Hematopoietic multipotent progenitor cell treated with erythropoietin and hydrocortisone succinate and interleukin-3 and kit ligand, for 17 days (in vitro differentiated cells): Measurements from ENCODE around the gene COL1A1.

Experiments
- DNase-seq: peaks from one replicate; pipeline ENCODE4 v3.0.0-alpha.2; 2015; ENCODE audit warnings: low spot score

COL1A1 gene

DNA sequence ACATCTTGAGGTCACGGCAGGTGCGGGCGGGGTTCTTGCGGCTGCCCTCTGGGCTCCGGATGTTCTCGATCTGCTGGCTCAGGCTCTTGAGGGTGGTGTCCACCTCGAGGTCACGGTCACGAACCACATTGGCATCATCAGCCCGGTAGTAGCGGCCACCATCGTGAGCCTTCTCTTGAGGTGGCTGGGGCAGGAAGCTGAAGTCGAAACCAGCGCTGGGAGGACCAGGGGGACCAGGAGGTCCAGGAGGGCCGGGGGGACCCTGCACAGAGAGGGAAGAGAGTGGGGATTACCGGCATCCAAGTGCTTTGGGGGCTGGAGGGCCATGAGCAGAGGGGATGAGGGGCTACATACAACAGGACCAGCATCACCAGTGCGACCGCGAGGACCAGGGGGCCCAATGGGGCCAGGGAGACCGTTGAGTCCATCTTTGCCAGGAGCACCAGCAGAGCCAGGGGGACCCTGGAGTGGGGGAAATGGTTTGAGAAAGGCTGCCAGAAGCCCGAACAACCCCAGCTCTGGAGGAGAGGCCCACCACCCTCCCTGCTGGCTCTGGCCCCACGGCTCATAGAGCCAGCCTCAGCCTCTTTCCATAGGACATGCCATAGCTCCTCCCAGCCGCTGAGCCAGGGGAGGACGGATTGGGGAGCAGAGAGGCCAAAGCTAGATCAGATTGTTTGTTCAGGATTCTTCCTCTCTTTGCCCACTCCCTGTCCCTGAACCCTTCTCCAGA is 14.6 kb downstream of the COL1A1 start:
- DNase-seq: no peak

DNA sequence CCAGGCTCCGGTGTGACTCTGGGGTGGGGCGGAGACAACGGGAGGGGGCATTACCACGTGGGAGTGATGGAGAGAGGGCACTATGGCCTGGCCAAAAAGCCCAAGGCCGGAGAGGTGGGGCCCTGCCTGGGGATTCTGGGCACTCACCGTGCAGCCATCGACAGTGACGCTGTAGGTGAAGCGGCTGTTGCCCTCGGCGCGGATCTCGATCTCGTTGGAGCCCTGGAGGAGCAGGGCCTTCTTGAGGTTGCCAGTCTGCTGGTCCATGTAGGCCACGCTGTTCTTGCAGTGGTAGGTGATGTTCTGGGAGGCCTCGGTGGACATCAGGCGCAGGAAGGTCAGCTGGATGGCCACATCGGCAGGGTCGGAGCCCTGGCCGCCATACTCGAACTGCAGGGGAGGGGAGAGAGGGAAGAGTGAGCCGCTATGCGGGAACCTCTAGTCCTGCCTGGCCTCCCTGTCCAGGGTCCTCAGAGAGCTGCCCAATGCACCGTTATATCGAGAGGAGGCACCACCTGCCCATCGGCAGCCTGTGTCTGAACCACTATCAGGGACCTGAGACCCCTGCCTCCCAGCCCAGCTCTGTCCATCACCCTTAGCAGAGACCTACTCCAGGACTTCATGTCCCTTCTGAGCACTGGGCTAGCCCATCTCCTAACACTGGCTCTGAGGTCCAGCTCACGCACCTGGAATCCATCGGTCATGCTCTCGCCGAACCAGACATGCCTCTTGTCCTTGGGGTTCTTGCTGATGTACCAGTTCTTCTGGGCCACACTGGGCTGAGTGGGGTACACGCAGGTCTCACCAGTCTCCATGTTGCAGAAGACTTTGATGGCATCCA is 15.6 kb downstream of the COL1A1 start:
- no peak for DNase-seq

DNA sequence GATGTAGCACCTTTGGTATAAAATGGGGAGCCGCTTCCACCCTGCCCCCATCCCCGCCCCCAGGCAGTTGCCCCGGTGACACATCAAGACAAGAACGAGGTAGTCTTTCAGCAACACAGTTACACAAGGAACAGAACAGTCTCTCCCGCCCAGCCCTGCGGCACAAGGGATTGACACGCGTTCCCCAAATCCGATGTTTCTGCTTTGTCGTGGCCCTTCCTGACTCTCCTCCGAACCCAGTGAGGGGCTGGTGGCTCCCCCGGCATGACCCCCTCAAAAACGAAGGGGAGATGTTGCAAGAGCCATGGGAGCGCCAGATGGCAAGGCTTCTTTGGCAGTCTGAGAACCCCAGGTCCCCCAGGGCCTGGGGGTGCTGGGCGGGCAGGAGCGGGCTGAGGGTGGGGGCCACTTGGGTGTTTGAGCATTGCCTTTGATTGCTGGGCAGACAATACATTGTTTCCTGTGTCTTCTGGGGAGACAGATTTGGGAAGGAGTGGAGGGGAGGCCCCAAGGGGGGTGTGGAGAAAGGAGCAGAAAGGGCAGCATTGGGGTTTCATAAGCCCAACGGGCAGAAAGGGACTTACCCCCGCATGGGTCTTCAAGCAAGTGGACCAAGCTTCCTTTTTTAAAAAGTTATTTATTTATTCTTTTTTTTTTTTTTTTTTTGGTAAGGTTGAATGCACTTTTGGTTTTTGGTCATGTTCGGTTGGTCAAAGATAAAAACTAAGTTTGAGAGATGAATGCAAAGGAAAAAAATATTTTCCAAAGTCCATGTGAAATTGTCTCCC is 16.6 kb downstream of the COL1A1 start:
- DNase-seq: no peak

DNA sequence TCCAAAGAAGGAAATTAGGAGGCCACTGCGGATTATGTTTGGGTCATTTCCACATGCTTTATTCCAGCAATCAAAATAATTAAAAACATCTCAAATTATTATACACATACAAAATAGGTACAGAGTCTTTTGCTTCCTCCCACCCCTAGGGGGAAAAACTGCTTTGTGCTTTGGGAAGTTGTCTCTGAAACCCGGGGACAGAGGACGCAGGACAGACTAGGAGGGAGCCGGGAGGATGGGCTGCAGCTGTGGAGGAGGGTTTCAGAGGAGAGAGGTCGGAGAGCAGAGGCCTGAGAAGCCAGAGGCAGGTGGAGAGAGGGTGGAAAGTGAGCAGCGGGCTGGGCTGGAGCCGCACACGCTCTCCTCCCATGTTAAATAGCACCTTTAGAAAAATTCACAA is 17.4 kb downstream of the COL1A1 start:
- DNase-seq: no peak

DNA sequence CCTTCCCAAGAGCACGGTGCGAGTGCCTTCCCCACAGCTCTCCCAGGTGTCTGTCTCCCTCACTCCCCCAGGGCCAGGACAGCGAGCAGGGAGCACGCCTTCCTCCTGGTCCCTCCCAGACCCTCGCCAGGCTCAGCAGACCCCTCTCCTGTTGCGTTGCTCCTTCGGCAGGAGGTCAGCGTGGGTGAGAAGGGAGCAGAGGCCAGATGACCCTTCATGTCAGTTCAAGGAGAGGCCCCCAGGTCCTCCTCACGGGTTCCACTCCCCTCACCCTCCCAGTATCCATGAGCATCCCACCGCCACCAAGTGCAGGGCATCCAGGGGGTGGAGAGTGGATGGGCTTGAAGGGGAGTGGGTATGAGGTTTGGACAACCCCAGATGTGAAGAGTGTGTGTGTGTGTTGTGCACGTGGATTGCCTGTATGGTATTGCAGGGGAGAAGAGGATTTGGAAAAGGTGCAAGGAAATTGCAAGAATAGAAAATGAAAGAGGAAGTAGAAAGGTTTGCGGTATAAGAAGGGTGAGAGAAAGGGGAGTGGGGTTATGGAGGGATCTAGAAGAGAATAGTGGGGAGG is 17.9 kb downstream of the COL1A1 start:
- no peak for DNase-seq

DNA sequence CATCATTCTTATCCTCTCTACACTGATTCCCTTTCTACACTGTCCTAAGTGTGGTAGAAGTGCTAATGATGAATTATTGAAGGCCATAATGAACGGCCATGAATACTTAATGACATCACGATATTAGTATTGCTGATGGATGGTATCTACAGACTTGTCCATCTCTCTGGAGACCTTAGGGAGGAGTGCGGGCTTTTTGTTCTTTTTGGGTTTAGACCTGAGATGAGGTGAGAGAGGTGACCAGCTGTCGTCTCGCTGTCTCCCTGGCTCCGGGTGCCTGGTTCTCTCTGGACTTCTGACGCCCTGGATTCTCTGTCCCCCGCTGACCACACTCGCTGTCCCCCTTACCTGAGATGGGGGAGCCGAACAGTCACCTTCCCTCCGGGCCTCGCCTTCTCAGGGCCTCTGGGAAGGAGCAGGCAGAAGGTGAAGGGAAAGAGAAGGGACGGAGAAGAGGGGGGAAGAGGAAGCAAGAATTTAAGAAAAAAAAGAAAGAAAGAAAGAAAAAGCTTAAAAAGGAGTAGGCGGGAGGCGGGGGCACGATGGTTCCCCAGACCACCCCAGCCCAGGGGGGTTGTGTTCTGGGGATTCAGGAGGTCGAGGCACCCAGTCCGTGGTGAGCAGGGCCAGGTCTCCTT is 18.5 kb downstream of the COL1A1 start:
- no peak for DNase-seq

DNA sequence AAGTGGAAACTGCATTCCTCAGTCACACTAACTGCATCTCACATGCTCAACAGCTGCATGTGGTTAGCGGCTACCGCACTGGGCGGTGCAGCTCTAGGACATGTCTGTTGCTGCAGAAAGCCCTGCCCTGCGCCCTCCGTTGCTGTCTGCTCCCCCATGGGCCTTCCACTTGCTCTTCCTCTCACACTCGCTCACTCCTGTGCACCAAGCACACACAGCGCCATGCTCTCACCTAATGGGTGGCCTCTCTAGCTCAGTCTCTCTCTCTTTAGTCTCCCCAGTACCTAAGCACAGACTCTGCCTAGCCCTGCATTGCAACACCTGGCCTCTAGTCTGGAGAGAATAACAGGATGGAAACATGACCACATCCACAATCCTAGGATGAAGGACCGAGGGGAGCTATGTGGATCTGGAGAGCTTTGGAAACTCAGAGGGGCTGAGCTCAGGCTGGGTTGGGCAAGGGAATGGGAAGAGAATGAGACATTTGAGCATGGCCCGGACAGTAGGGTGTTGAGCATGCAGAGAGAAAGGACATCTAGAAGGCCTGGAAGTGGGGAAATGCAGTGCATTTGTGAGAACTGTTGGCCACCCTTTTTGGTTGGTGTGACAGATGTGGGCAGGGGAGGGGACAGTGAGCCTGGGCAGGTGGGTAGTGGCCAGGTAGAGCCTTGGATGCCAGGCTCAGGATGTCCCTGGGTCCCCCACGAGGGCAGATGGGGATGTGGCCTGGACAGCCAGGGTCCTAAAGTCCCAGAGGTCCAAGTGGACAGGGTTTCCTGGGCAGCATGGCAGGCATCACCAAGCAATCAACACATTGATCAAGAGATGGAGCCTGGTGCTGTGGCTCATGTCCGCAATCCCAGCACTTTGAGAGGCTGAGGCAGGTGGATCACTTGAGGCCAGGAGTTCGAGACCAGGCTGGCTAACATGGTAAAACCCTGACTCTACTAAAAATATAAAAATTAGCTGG is 19.6 kb downstream of the COL1A1 start:
- DNase-seq: no peak

DNA sequence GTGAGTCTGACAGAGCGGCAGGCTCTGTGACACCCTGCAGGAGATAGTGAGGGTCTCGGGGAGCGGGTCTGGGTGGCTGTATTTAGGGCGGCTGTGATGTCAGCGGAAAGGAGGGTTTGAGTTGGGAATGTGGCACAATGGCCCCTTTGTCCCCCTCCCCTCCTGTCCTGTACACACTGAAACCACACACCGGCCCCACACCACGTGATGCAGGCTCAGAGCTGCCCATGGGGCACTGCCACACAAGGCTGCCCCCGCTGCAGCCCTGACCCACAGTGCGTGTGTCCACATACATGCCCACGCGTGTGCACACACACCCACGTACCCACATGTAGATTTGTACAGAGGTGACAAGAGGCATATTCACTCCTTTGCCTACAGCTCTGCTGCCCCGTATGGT is 20.3 kb downstream of the COL1A1 start:
- DNase-seq: no peak

DNA sequence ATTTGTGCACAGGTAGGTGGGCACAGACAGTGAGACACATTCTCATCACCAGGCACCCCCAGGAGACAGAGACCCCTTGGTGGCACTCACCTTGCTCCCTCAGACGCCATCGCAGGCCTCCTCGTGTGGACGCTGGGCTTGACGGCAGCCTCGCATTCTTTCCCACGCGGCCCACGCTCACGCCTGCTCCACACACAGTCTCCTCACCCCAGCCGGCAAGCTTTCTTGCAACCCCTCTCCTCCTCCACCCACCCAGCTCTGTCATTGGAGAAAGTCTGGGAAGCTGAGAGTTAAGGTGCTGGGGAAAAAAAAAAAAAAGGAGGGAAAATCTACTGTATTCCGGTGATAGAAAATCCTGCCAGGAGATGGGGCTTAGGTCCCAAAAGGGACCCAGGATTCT is 20.8 kb downstream of the COL1A1 start:
- no peak for DNase-seq

DNA sequence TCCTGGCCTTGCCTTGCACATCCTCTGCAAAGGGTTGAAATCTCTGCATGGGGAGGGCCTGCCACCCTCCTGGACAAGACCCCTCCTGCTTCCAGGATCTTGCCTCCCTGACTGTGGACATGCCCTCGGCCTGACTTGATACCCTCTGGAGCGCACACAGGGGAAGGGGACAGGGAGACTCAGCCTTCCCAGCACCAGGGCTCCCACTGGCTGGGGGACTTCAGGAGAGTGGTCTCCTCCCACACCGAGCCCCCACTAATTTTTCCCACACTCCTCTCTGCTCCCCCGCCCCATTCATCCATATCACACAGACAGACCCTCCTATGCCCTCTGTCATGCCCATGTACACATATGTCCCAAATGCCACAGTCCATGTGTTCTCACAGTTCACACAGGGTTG is 21.3 kb downstream of the COL1A1 start:
- DNase-seq: no peak

DNA sequence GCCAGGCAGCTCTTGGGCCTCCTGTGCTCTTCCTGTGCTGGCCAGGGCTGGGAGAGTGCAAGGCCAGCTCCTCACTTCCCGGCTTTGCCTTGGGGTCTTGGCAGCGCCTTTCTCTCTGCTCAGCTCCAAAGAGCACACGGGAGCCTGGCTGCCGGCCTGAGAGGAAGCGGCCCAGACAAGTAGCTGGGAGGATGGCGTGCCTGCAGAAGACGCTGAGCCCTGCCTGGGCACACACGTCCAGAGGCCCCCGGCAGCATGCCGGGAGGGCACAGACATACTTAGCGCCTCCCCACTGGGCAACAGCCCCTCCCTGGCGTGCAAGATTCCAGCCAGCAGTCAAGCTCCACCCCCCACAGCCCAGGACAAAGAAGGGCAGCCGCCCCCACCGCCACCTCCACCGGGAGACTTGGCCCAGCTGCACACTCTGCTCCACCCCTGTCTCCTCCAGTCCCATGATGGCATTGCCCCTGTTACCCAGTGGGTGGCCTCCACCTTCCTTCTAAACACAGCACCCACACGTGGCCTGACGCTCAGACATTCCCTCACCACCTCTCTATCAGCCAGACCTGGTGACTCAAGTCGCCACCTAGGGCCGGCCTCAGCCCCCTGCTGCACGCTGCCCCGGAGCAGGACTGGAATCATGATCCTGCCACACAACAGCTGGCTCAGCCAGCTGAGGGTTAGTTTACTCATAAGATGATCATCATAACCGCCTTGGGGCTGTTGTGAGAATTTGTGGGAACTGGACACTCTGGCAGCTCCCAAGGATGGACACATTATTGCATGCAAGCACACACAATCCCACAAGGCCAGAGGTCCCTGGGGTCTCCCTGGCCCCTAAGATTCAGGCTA is 23.2 kb downstream of the COL1A1 start:
- DNase-seq: peak; percentile 67

DNA sequence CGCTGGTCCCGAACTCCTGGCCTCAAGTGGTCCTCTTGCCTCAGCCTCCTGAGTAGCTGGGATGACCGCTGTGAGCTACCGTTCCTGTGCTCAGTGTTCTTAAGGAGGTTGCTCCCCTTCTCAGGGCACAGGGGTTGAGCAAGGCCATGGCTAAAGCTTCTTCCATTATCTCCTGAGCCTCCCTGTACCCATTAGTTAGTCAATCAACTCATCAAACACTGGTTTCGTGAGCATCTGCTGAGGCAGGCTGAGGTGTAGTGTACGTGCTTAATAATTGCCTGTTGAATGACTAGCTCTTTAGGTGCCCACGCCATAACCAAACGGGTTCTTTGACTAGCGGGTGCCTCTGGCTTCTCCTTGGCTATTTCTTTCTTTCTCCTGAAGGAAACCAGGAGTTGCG is 24.0 kb downstream of the COL1A1 start:
- no peak for DNase-seq

DNA sequence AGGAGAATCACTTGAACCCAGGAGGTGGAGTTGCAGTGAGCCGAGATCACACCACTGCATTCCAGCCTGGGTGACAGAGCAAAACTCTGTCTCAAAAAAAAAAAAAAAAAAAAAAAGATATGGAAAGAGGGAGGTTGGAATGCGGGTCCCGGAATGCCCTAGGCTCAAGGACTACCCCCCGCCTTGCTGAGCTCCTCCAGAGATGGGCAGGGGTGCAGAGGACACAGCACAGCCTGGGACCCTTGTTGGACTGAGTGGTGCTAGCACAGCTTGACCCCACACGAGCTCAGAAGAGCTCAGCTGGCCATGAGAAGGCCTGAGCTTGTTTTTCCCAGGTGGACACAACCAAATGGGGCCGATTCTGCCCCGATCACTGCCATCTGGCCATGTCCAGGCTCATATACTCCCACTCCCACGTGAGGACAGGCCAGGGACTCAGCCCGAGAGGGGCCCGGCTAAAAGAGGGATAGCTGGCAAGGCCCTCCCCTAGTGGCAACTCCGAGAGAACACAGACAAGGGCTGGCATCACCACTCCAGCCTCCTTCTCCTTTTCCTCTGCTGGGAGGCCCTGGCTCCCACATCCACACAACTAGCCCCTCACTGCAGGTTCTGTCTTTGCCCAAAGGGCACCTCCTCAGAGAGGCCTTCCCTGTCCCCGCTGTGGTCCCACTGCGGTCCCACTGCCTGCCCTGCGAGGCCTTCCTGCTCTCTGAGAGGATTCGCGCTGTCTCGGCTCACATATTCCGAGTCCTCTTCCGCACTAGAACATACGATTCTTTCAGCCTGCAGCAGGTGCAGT is 24.7 kb downstream of the COL1A1 start:
- no peak for DNase-seq

DNA sequence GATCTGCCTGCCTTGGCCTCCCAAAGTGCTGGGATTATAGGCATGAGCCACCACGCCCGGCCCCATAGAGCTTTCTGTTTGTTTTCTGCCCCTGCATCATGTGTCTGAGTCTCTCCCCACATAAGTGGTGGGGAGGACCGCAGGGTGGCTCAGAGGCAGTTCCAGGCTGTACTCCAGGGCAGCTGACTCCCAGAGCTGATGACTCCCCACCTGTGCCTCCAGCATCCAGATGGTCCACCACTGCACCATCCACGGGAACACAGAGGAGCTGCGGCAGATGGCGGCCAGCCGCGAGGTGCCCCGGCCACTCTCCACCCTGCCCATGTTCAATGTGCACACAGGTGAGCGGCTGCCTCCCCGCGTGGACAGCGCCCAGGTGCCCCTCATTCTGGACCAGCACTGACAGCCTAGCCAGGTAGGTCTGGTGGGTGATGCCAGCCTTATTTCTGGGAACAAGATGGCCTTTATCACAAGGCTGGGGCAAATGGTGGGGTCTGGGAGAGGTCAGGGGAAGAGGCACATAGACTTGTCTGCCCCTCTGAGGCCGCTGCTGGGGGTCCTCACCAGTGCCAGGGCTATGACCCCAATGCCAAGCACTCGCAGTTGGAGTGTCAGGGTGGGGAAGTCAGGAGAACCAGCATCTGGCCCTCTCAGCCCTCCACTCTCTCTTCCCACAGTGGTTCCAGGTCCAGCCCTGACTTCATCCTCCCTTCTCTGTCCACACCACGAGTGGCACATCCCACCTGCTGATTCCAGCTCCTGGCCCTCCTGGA is 26.2 kb downstream of the COL1A1 start:
- DNase-seq: no peak

DNA sequence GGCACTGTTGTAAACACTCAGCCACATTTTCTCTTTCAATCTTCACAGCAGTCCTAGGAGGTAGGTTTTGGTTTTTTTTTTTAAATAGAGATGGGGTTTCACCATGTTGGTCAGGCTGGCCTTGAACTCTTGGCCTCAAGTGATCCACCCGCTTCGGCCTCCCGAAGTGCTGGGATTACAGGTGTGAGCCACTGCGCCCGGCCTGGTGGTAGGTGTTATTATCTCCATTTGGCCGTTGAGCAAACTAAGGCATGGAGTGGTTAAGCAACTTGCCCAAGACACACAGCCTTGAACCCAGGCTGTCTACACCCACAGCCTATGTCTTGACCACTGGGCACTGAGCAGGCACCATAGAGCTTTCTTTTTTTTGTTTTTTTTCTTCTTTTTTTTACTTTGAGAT is 27.0 kb downstream of the COL1A1 start:
- no peak for DNase-seq

DNA sequence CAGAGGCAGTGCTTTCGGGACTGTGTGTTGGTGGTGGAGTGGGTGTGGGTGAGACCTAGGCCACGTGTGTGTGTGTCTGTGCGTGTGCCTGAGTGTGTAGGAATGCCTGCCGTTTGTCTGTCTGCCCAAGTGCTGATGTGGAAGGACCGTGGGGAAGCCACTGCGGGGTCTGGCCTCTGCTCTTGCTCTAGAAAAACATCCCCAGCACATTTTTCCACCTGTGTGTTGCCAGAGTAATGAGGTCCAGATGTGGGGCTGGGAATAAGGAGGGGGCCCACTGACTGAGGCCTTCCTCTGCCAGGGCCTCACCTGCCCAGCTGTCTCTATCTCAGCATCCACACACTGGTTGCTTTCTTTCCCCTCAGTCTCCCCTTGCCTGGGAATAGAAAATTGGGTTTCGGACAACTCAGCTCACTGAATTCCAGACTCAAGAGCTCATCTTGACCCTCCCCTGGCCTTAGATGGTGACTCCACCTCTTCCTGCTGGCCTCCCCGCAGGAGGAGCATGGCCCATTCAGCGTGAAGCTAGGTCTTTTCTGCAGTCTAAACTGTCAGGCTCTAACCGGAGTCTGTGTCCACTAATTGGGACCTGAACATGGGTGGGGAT is 28.0 kb downstream of the COL1A1 start:
- no peak for DNase-seq

DNA sequence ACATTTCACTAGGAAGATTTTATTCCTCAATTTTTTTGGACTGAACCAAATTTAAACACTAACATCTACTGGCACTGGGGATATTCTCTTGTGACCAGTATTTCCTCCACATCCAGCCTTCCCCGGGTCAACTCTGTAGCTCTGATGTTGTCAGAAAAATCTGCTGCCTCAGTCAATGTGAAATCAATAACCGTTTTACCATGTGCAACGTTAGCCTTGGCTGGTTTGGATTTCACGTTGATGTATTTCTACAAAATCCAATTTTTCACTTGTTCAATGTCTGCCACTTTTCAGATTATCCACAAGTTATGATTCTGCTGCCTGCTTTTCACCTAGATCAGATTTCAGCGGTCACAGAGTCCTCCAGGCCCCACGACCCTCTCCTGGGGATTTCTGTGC is 28.5 kb downstream of the COL1A1 start:
- no peak for DNase-seq

DNA sequence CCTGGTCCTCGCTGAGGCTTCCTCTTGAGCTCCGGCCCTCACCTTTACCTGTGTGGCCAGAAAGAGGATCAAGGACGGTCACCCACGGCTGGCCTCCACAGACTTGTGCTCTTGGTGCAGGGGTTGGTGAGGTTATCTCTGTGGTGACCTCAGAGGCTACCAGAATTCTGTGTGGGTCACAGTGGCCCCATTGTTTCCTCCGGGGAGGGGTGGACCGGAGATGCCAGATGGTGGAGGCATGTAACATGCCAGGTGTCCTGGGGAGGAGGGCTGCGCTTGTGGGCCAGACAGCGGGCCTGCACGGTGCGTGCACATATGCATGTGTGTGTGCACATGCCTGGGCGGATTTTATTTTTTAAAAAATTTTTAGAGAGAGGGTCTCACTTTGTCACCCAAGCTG is 29.3 kb downstream of the COL1A1 start:
- no peak for DNase-seq
